ENCODE data around the gene PPP3CA. TPM values are rescaled to one million over a fixed set of nuclear protein-coding genes. Genes with fewer than 3 reads are reported as not detected.

The PPP3CA gene
- total and polyA plus RNA-seq, 2 of the 13 experiments (the other 11 are each of a cell fraction or from before 2014, with no cell fraction given), result 4.8 to 13.2 TPM

GRCh38 chr4:100981447-100982204 is 365.7 kb downstream of the PPP3CA start (continued):
- no peak for TF ChIP-seq ZNF484 (CRISPR knock-in tag; IDR thresholded peaks at IDR 0.05; ENCODE audit: borderline replicate concordance, low read depth)
- no peak for TF ChIP-seq TRIM24 (CRISPR knock-in tag; IDR thresholded peaks at IDR 0.05)
- TF ChIP-seq ZNF232 (CRISPR knock-in tag; IDR thresholded peaks at IDR 0.05; ENCODE audit: borderline replicate concordance), result no peak

- H3K27ac ChIP-seq (ENCODE audit: extremely low read length, insufficient read depth, low read length), result no peak overlapping the region
- POLR2A ChIA-PET, result no interaction called here
- H3K27me3 ChIP-seq (ENCODE audit: control insufficient read depth in 1 of 2, insufficient read depth in 2 of 2, low read length in 2 of 2), result no peaks in the 10 kb centered on the region; a peak in 3 of 5 replicates
- no peaks in the 10 kb centered on the region for H3K9me3 ChIP-seq (ENCODE audit: low read length)
- no peak for TF ChIP-seq EZH2 (conservative IDR thresholded peaks at IDR 0.05; ENCODE audit: low read depth, low read length)
- no peak for TF ChIP-seq GLI4 (CRISPR knock-in tag; IDR thresholded peaks at IDR 0.05; ENCODE audit: borderline replicate concordance)
- no peak for TF ChIP-seq NFIB (CRISPR knock-in tag; IDR thresholded peaks at IDR 0.05; ENCODE audit: borderline replicate concordance)
- TF ChIP-seq ZNF616 (CRISPR knock-in tag; IDR thresholded peaks at IDR 0.05; ENCODE audit: low read depth), result no peak
- no peak for TF ChIP-seq ZNF512 (CRISPR knock-in tag; IDR thresholded peaks at IDR 0.05)
- no peak for TF ChIP-seq SALL1 (CRISPR knock-in tag; IDR thresholded peaks at IDR 0.05)
- no peak for TF ChIP-seq SATB2 (CRISPR knock-in tag; IDR thresholded peaks at IDR 0.05)
- TF ChIP-seq SNAPC5 (CRISPR knock-in tag; IDR thresholded peaks at IDR 0.05; ENCODE audit: borderline replicate concordance), result no peak
- no peak for TF ChIP-seq GABPA (IDR thresholded peaks at IDR 0.05; ENCODE audit: low read depth, low read length)
- TF ChIP-seq GABPA (CRISPR knock-in tag; IDR thresholded peaks at IDR 0.05; ENCODE audit: low read depth), result no peak
- TF ChIP-seq ZNF891 (CRISPR knock-in tag; IDR thresholded peaks at IDR 0.05), result no peak
- TF ChIP-seq HOXA7 (CRISPR knock-in tag; IDR thresholded peaks at IDR 0.05), result no peak
- no peak for TF ChIP-seq RBAK (CRISPR knock-in tag; IDR thresholded peaks at IDR 0.05)
- no peak for TF ChIP-seq KAT8 (CRISPR knock-in tag; IDR thresholded peaks at IDR 0.05)
- no TSS peak for BruUV-seq (replicated peaks)
- FAIRE-seq (no peak), DNase-seq (ENCODE audit: low spot score) (no peak), ATAC-seq (no peak)
- CTCF ChIA-PET (ENCODE audit: low intra/inter-chr PET ratio, low total read pairs), result no interaction called here
- no peak overlapping the region for H3K4me2 ChIP-seq (ENCODE audit: low read depth, low read length)
- no peaks in the 10 kb centered on the region for H3K79me2 ChIP-seq (ENCODE audit: insufficient read depth, low read length)
- H4K20me1 ChIP-seq (ENCODE audit: insufficient read depth, low read length), result no peaks in the 10 kb centered on the region
- no peak overlapping the region for H3K4me3 ChIP-seq (replicated peaks in 1 of 3; ENCODE audit: insufficient read depth in 1 of 3, low read depth in 2 of 3, low read length in 3 of 3)
- H3K9ac ChIP-seq (ENCODE audit: insufficient read depth, low read depth, low read length), result no peak overlapping the region
- no peaks in the 10 kb centered on the region for H3K36me3 ChIP-seq (replicated peaks in 1 of 2; ENCODE audit: control insufficient read depth in 1 of 2, insufficient read depth in 2 of 2, low read length in 2 of 2)
- intact Hi-C loops (cut with micrococcal nuclease; ENCODE audit: unreplicated experiment) (no loop called here), in situ Hi-C loops (cut with HindIII; ENCODE audit: extremely low pct_ligation_motif_present, low pct_unique_long_range_greater_than_20kb) (no loop called here)
- H3K4me1 ChIP-seq (ENCODE audit: insufficient read depth, low read length), result no peaks in the 10 kb centered on the region
- H2AFZ ChIP-seq (ENCODE audit: low read length), result no peak overlapping the region
- WGBS (ENCODE audit: low lambda C conversion rate), result 38% methylated on average over 4 of the region's 4 CpGs
Observed at GRCh38 chr4:100979736-100980135, 367.6 kb downstream of the PPP3CA start.
